ENCODE data around the gene MTHFSD.

GRCh38 chr16:86498155-86498670 lies 56.8 kb downstream of the MTHFSD start:
- TF ChIP-seq HDGF (IDR thresholded peaks at IDR 0.05; ENCODE audit: borderline replicate concordance), result no peak
- no peak for TF ChIP-seq FOXA1 (IDR thresholded peaks at IDR 0.05)
- TF ChIP-seq LEF1 (IDR thresholded peaks at IDR 0.05; ENCODE audit: borderline replicate concordance), result no peak
- TF ChIP-seq SP1 (IDR thresholded peaks at IDR 0.05), result no peak
- no peak for TF ChIP-seq CTBP1 (IDR thresholded peaks at IDR 0.05; ENCODE audit: borderline replicate concordance)
- TF ChIP-seq FOXK2 (IDR thresholded peaks at IDR 0.05), result no peak
- no peak for TF ChIP-seq FOXM1 (IDR thresholded peaks at IDR 0.05; ENCODE audit: borderline replicate concordance)
- TF ChIP-seq ELF4 (IDR thresholded peaks at IDR 0.05), result no peak
- TF ChIP-seq BHLHE40 (IDR thresholded peaks at IDR 0.05; ENCODE audit: borderline replicate concordance), result no peak
- no peak for TF ChIP-seq SUZ12 (IDR thresholded peaks at IDR 0.05)
- TF ChIP-seq NFRKB (IDR thresholded peaks at IDR 0.05), result no peak
- no peak for TF ChIP-seq PKNOX1 (IDR thresholded peaks at IDR 0.05)
- TF ChIP-seq TARDBP (IDR thresholded peaks at IDR 0.05), result no peak
